CD14-positive monocyte (primary cell): ENCODE data around the gene RNASEL. TPM values are rescaled to one million over a fixed set of nuclear protein-coding genes. Genes with fewer than 3 reads are reported as not detected.
"Not testable (repeated sequence)": the region's sequence is repeated elsewhere in the genome, so short reads cannot be mapped to it uniquely, and the experiment has no call there.

Experiments used
- DNase-seq, 3 donors: peaks; one replicate each; pipeline ENCODE4 v3.0.0-alpha.2; 2011 to 2022
- H2AFZ ChIP-seq: 2 replicates; pipeline ENCODE4 v1.6.0; 2012; ENCODE audit warnings: mild to moderate bottlenecking, low read depth, low read length, inconsistent platforms; ENCODE audit not compliant: insufficient read depth, poor library complexity, severe bottlenecking
- H3K27ac ChIP-seq, 2 donors: 1 replicate in 1 of 2; 2 replicates in 1 of 2; pipeline ENCODE4 v1.5.1; 2012 to 2013; ENCODE audit warnings: low read length in 2 of 2, control low read depth in 1 of 2, inconsistent platforms in 1 of 2, low read depth in 1 of 2, mild to moderate bottlenecking in 1 of 2
- H3K27me3 ChIP-seq, 2 donors: one replicate each; pipeline versions ENCODE4 v1.6.0 to v1.6.1; 2011 to 2013; ENCODE audit warnings: low read length in 2 of 2; ENCODE audit not compliant: control insufficient read depth in 2 of 2, insufficient read depth in 2 of 2
- H3K36me3 ChIP-seq, 2 donors: replicated peaks in 1 of 2; 1 replicate in 1 of 2; 2 replicates in 1 of 2; pipeline versions ENCODE4 v1.5.1 to v1.6.1; 2012 to 2013; ENCODE audit warnings: low read length in 2 of 2, control low read depth in 1 of 2, inconsistent platforms in 1 of 2, mild to moderate bottlenecking in 1 of 2; ENCODE audit not compliant: insufficient read depth in 2 of 2, control insufficient read depth in 1 of 2
- H3K4me1 ChIP-seq, 2 donors: 1 replicate in 1 of 2; 2 replicates in 1 of 2; pipeline versions ENCODE4 v1.5.1 to v1.6.1; 2012 to 2013; ENCODE audit warnings: low read length in 2 of 2, control low read depth in 1 of 2, inconsistent platforms in 1 of 2, mild to moderate bottlenecking in 1 of 2, moderate library complexity in 1 of 2; ENCODE audit not compliant: insufficient read depth in 2 of 2, control insufficient read depth in 1 of 2
- H3K4me2 ChIP-seq: replicated peaks from 2 replicates; pipeline ENCODE3; 2012; ENCODE audit warnings: low read length, moderate library complexity, mild to moderate bottlenecking; ENCODE audit not compliant: poor library complexity, severe bottlenecking; ENCODE audit errors: extremely low read depth
- H3K4me3 ChIP-seq, 3 experiments: fragments of 200-600 bp in 1 of 3; sonication (generic) in 1 of 3; replicated peaks in 1 of 3; 1 replicate in 2 of 3; 2 replicates in 1 of 3; pipeline ENCODE4 v1.5.1; 2011 to 2013; ENCODE audit warnings: low read length in 3 of 3, mild to moderate bottlenecking in 3 of 3, control low read depth in 2 of 3, low read depth in 2 of 3, inconsistent platforms in 1 of 3, moderate library complexity in 1 of 3
- H3K79me2 ChIP-seq: 2 replicates; pipeline ENCODE4 v1.6.0; 2012; ENCODE audit warnings: mild to moderate bottlenecking, control low read depth, inconsistent platforms, low read length, moderate library complexity; ENCODE audit not compliant: insufficient read depth
- H3K9ac ChIP-seq: 2 replicates; pipeline ENCODE4 v1.6.0; 2017; ENCODE audit warnings: low read length, mild to moderate bottlenecking; ENCODE audit not compliant: insufficient read depth, poor library complexity, severe bottlenecking
- H3K9me3 ChIP-seq, 2 donors: replicated peaks in 1 of 2; 1 replicate in 1 of 2; 2 replicates in 1 of 2; pipeline versions ENCODE4 v1.5.1 to v1.6.1; 2012 to 2013; ENCODE audit warnings: low read length in 2 of 2, control low read depth in 1 of 2; ENCODE audit not compliant: control insufficient read depth in 1 of 2, insufficient read depth in 1 of 2
- H4K20me1 ChIP-seq: 2 replicates; pipeline ENCODE4 v1.6.0; 2012; ENCODE audit warnings: mild to moderate bottlenecking, low read length, control low read depth, moderate library complexity; ENCODE audit not compliant: insufficient read depth
- H3K27ac Mint-ChIP-seq, 7 donors: one replicate each; pipeline ENCODE4 v1.8.0; 2020; ENCODE audit warnings: mild to moderate bottlenecking in 7 of 7, mixed read lengths in 7 of 7, moderate library complexity in 6 of 7, inconsistent platforms in 2 of 7
- H3K27me3 Mint-ChIP-seq, 3 donors: one replicate each; pipeline ENCODE4 v1.8.0; 2021 to 2022; ENCODE audit warnings: low read depth in 3 of 3, mild to moderate bottlenecking in 3 of 3, mixed read lengths in 3 of 3, moderate library complexity in 3 of 3, inconsistent platforms in 1 of 3
- H3K36me3 Mint-ChIP-seq, 2 donors: one replicate each; pipeline ENCODE4 v1.8.0; 2020; ENCODE audit warnings: mixed read lengths in 2 of 2, inconsistent platforms in 1 of 2, mild to moderate bottlenecking in 1 of 2
- H3K4me1 Mint-ChIP-seq: one replicate; pipeline ENCODE4 v1.8.0; 2020; ENCODE audit warnings: mild to moderate bottlenecking, mixed read lengths
- H3K4me3 Mint-ChIP-seq, 2 donors: one replicate each; pipeline ENCODE4 v1.8.0; 2020; ENCODE audit warnings: mild to moderate bottlenecking in 2 of 2, mixed read lengths in 2 of 2, moderate library complexity in 1 of 2
- H3K9me3 Mint-ChIP-seq, 7 donors: one replicate each; pipeline ENCODE4 v1.8.0; 2020 to 2022; ENCODE audit warnings: mixed read lengths in 7 of 7, mild to moderate bottlenecking in 6 of 7, moderate library complexity in 6 of 7, inconsistent platforms in 2 of 7
- WGBS: methylation state at CpG from one replicate; pipeline ENCODE4 v1.1.5; 2013; ENCODE audit warnings: missing lambda C conversion rate; ENCODE audit not compliant: insufficient coverage; 5-methylcytosine and 5-hydroxymethylcytosine counted together
- intact Hi-C, 2 donors: fragments of 100-400 bp; cut with micrococcal nuclease; formaldehyde crosslinking; loops; one replicate each; pipeline versions ENCODE4 v1.15.0 to v1.15.1; 2023
- polyA plus RNA-seq, 3 donors: library from polyadenylated mRNA; depleted of rRNA in 1 of 3; unstranded in 2 of 3; stranded (reverse) in 1 of 3; fragments of 300-500 nt in 2 of 3; fragments of >200 nt in 1 of 3; fragmentation: Illumina TruSeq in 2 of 3; gene quantifications; 1 replicate in 2 of 3; 2 replicates in 1 of 3; pipeline ENCODE4 v1.2.3, GENCODE V29; 2012 to 2021
- TF ChIP-seq, protein P1 (sequence below): fragments of 200-600 bp; IDR thresholded peaks from one replicate; pipeline ENCODE4 v1.8.0; 2022; ENCODE audit warnings: antibody characterized with exemption, mild to moderate bottlenecking

Gene RNASEL
- polyA plus RNA-seq, 3 donors, result 6.9 to 12.3 (median 7.9) TPM

- Mint-ChIP-seq H3K27me3 (peaks cover 4 to 8% (median 5%) of the 10 kb centered on the region in 3 donors), H3K9me3 (peaks cover 8 to 19% (median 16%) of the 10 kb centered on the region in 7 donors), H3K27ac (no peak overlapping the region), H3K4me3 (no peak overlapping the region), H3K36me3 (no peaks in the 10 kb centered on the region), H3K4me1 (no peaks in the 10 kb centered on the region)
- no peak overlapping the region for H2AFZ ChIP-seq
- no peaks in the 10 kb centered on the region for H3K79me2 ChIP-seq
- intact Hi-C loops, result no loop called here
- H3K9me3 ChIP-seq, result peaks cover 7 to 11% of the 10 kb centered on the region in 2 donors
- no peak overlapping the region for H3K4me2 ChIP-seq
- no peaks in the 10 kb centered on the region for H3K4me1 ChIP-seq
- no peaks in the 10 kb centered on the region for H3K36me3 ChIP-seq
- H3K9ac ChIP-seq, result no peak overlapping the region
- TF ChIP-seq, protein P1, sequence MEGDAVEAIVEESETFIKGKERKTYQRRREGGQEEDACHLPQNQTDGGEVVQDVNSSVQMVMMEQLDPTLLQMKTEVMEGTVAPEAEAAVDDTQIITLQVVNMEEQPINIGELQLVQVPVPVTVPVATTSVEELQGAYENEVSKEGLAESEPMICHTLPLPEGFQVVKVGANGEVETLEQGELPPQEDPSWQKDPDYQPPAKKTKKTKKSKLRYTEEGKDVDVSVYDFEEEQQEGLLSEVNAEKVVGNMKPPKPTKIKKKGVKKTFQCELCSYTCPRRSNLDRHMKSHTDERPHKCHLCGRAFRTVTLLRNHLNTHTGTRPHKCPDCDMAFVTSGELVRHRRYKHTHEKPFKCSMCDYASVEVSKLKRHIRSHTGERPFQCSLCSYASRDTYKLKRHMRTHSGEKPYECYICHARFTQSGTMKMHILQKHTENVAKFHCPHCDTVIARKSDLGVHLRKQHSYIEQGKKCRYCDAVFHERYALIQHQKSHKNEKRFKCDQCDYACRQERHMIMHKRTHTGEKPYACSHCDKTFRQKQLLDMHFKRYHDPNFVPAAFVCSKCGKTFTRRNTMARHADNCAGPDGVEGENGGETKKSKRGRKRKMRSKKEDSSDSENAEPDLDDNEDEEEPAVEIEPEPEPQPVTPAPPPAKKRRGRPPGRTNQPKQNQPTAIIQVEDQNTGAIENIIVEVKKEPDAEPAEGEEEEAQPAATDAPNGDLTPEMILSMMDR, result no peak
- H3K4me3 ChIP-seq, result no peak overlapping the region
- no peaks in the 10 kb centered on the region for H4K20me1 ChIP-seq
- no peak overlapping the region for H3K27ac ChIP-seq
- DNase-seq, result no peak
- no peaks in the 10 kb centered on the region for H3K27me3 ChIP-seq
These were observed 39.7 kb downstream of the RNASEL start for GRCh38 chr1:182549346-182549745.

DNA sequence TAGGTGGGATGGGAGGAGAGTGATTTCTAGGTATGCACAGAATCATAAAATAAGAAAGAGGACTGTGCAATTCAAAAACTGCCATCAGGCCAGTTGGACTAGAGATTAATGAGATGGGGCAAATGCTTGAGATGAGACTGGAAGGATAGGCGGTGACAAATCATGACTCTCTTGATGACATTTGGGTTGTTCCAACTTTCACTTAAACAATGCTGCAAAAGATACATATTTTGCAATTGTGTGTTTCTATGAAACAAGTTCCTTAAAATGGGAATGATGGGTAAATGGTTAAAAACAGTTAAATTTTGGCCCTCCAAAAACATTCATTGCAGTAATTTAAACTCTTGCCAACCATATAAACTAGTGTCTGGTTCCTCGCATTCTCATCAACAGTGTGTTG lies 55.2 kb downstream of the RNASEL start:
- H3K27ac Mint-ChIP-seq, result no peak overlapping the region

GRCh38 chr1:182528206-182528605 lies 60.9 kb downstream of the RNASEL start:
- peaks cover 17 to 32% (median 25%) of the 10 kb centered on the region in 7 donors for H3K9me3 Mint-ChIP-seq
- H3K27me3 ChIP-seq, H3K4me1 Mint-ChIP-seq, H3K9ac ChIP-seq, H3K4me2 ChIP-seq, H4K20me1 ChIP-seq, intact Hi-C loops, H3K36me3 Mint-ChIP-seq, H3K4me3 ChIP-seq, H2AFZ ChIP-seq, H3K79me2 ChIP-seq, H3K36me3 ChIP-seq, H3K27ac Mint-ChIP-seq, H3K27ac ChIP-seq, H3K4me1 ChIP-seq, H3K27me3 Mint-ChIP-seq, H3K4me3 Mint-ChIP-seq, DNase-seq: not testable (repeated sequence)
- 87% methylated on average over 4 of the region's 5 CpGs for WGBS
- H3K9me3 ChIP-seq, result peaks cover 11 to 14% of the 10 kb centered on the region in 2 donors

More for the DNA sequence above, 55.2 kb downstream of the RNASEL start:
- no peak overlapping the region for H2AFZ ChIP-seq
- no peak overlapping the region for H3K4me2 ChIP-seq
- H3K9ac ChIP-seq, result no peak overlapping the region
- peaks cover 0 to 4% (median under 1%) of the 10 kb centered on the region in 7 donors for H3K9me3 Mint-ChIP-seq
- peaks cover 1 to 5% (median 2%) of the 10 kb centered on the region in 3 donors for H3K27me3 Mint-ChIP-seq
- no peaks in the 10 kb centered on the region for H3K36me3 ChIP-seq
- no peak overlapping the region for H3K27ac ChIP-seq
- H3K4me1 ChIP-seq, result no peaks in the 10 kb centered on the region
- no peaks in the 10 kb centered on the region for H3K36me3 Mint-ChIP-seq
- whole genome bisulfite sequencing, result no CpG with 5 or more reads among the region's 2 CpGs
- H4K20me1 ChIP-seq, result no peaks in the 10 kb centered on the region
- no peak overlapping the region for H3K4me3 Mint-ChIP-seq
- no peaks in the 10 kb centered on the region for H3K79me2 ChIP-seq
- H3K4me3 ChIP-seq, result no peak overlapping the region
- TF ChIP-seq, protein P1, result no peak
- intact Hi-C loops, result no loop called here
- peaks cover 2% of the 10 kb centered on the region for H3K4me1 Mint-ChIP-seq
- peaks cover 0 to under 1% of the 10 kb centered on the region in 2 donors for H3K9me3 ChIP-seq
- no peaks in the 10 kb centered on the region for H3K27me3 ChIP-seq
- no peak for DNase-seq
